Mesodermal cell (in vitro differentiated cells): ENCODE measurements around the gene HECW1.

Experiments
- H3K27ac ChIP-seq: 2 replicates; pipeline ENCODE4 v1.7.0; 2013; ENCODE audit warnings: mild to moderate bottlenecking, low read depth, low read length, moderate library complexity; ENCODE audit not compliant: severe bottlenecking
- H3K36me3 ChIP-seq: 2 replicates; pipeline ENCODE4 v1.7.1; 2013; ENCODE audit warnings: mild to moderate bottlenecking, low read length, moderate library complexity; ENCODE audit not compliant: control insufficient read depth, insufficient read depth
- H3K4me1 ChIP-seq: one replicate; pipeline ENCODE4 v1.7.1; 2013; ENCODE audit warnings: mild to moderate bottlenecking, low read length; ENCODE audit not compliant: insufficient read depth, control insufficient read depth, poor library complexity, severe bottlenecking
- H3K4me3 ChIP-seq: 2 replicates; pipeline ENCODE4 v1.7.0; 2013; ENCODE audit warnings: low read length, control low read depth, mild to moderate bottlenecking; ENCODE audit not compliant: insufficient read depth, poor library complexity, severe bottlenecking; ENCODE audit errors: extremely low read depth
- H3K9me3 ChIP-seq: 2 replicates; pipeline ENCODE4 v1.7.1; 2013; ENCODE audit warnings: mild to moderate bottlenecking, low read length, moderate library complexity; ENCODE audit not compliant: control insufficient read depth
- WGBS, 2 experiments: methylation state at CpG; one replicate each; pipeline ENCODE4 v1.1.5; 2013; ENCODE audit warnings: missing lambda C conversion rate in 2 of 2; ENCODE audit not compliant: insufficient coverage in 2 of 2; 5-methylcytosine and 5-hydroxymethylcytosine counted together

HECW1 gene

GRCh38 chr7:43306404-43306803 is 194.0 kb downstream of the HECW1 start:
- H3K9me3 ChIP-seq: no peaks in the 10 kb centered on the region
- no peaks in the 10 kb centered on the region for H3K4me1 ChIP-seq
- H3K36me3 ChIP-seq: no peaks in the 10 kb centered on the region
- no peak overlapping the region for H3K27ac ChIP-seq
- H3K4me3 ChIP-seq: no peak overlapping the region
- 93% methylated on average over 3 of the region's 5 CpGs; no CpG with 5 or more reads in 1 of the 2 experiments for WGBS, 2 experiments

- H3K27ac ChIP-seq: no peak overlapping the region
- no CpG with 5 or more reads among the region's 1 CpG for WGBS, 2 experiments
- no peaks in the 10 kb centered on the region for H3K4me1 ChIP-seq
- H3K9me3 ChIP-seq: no peaks in the 10 kb centered on the region
- H3K36me3 ChIP-seq: no peaks in the 10 kb centered on the region
- no peak overlapping the region for H3K4me3 ChIP-seq
Measured at GRCh38 chr7:43307522-43307921, 195.1 kb downstream of the HECW1 start.

- H3K4me3 ChIP-seq: no peak overlapping the region
- no peaks in the 10 kb centered on the region for H3K4me1 ChIP-seq
- 86 to 90% methylated on average over 7 of the region's 8 CpGs for WGBS, 2 experiments
- H3K9me3 ChIP-seq: no peaks in the 10 kb centered on the region
- H3K27ac ChIP-seq: no peak overlapping the region
- no peaks in the 10 kb centered on the region for H3K36me3 ChIP-seq
Measured at GRCh38 chr7:43308913-43309705, 196.7 kb downstream of the HECW1 start.

GRCh38 chr7:43309706-43310022 is 197.2 kb downstream of the HECW1 start:
- no peaks in the 10 kb centered on the region for H3K36me3 ChIP-seq
- WGBS, 2 experiments: 86% methylated on average over 2 of the region's 2 CpGs; no CpG with 5 or more reads in 1 of the 2 experiments
- H3K9me3 ChIP-seq: no peaks in the 10 kb centered on the region
- no peak overlapping the region for H3K4me3 ChIP-seq
- no peak overlapping the region for H3K27ac ChIP-seq
- no peaks in the 10 kb centered on the region for H3K4me1 ChIP-seq

GRCh38 chr7:43311052-43311451 is 198.6 kb downstream of the HECW1 start:
- 70 to 94% methylated on average over 3 to 5 of the region's 5 CpGs for WGBS, 2 experiments
- no peaks in the 10 kb centered on the region for H3K9me3 ChIP-seq
- H3K4me1 ChIP-seq: no peaks in the 10 kb centered on the region
- no peak overlapping the region for H3K27ac ChIP-seq
- no peaks in the 10 kb centered on the region for H3K36me3 ChIP-seq
- no peak overlapping the region for H3K4me3 ChIP-seq

GRCh38 chr7:43311694-43312093 is 199.2 kb downstream of the HECW1 start:
- Histone ChIP-seq H3K4me1 (no peaks in the 10 kb centered on the region), H3K27ac (no peak overlapping the region), H3K9me3 (no peaks in the 10 kb centered on the region), H3K36me3 (no peaks in the 10 kb centered on the region), H3K4me3 (no peak overlapping the region)
- WGBS, 2 experiments: 94 to 98% methylated on average over 17 to 21 of the region's 22 CpGs

- Histone ChIP-seq H3K36me3 (no peaks in the 10 kb centered on the region), H3K4me3 (no peak overlapping the region), H3K27ac (no peak overlapping the region), H3K9me3 (no peaks in the 10 kb centered on the region), H3K4me1 (no peaks in the 10 kb centered on the region)
- WGBS, 2 experiments: 84 to 89% methylated on average over 3 to 4 of the region's 9 CpGs
Measured at GRCh38 chr7:43313628-43314378, 201.4 kb downstream of the HECW1 start.

GRCh38 chr7:43314379-43315158 is 202.1 kb downstream of the HECW1 start:
- 80 to 85% methylated on average over 3 to 4 of the region's 7 CpGs for WGBS, 2 experiments
- no peak overlapping the region for H3K4me3 ChIP-seq
- H3K9me3 ChIP-seq: no peaks in the 10 kb centered on the region
- no peaks in the 10 kb centered on the region for H3K4me1 ChIP-seq
- no peaks in the 10 kb centered on the region for H3K36me3 ChIP-seq
- no peak overlapping the region for H3K27ac ChIP-seq

- H3K27ac ChIP-seq: no peak overlapping the region
- no peaks in the 10 kb centered on the region for H3K9me3 ChIP-seq
- no peak overlapping the region for H3K4me3 ChIP-seq
- no peaks in the 10 kb centered on the region for H3K4me1 ChIP-seq
- WGBS, 2 experiments: 84 to 87% methylated on average over 4 to 6 of the region's 6 CpGs
- H3K36me3 ChIP-seq: no peaks in the 10 kb centered on the region
Measured at GRCh38 chr7:43317075-43317474, 204.6 kb downstream of the HECW1 start.

GRCh38 chr7:43318188-43318770 is 205.8 kb downstream of the HECW1 start:
- no peak overlapping the region for H3K4me3 ChIP-seq
- H3K36me3 ChIP-seq: no peaks in the 10 kb centered on the region
- H3K27ac ChIP-seq: no peak overlapping the region
- no peaks in the 10 kb centered on the region for H3K4me1 ChIP-seq
- WGBS, 2 experiments: 91 to 98% methylated on average over 2 to 3 of the region's 3 CpGs
- no peaks in the 10 kb centered on the region for H3K9me3 ChIP-seq
